Measurements from ENCODE around the gene AUTS2.
A peak's percentile ranks its signal among the peaks of the same experiment; 100 is the strongest.

The AUTS2 gene

DNA sequence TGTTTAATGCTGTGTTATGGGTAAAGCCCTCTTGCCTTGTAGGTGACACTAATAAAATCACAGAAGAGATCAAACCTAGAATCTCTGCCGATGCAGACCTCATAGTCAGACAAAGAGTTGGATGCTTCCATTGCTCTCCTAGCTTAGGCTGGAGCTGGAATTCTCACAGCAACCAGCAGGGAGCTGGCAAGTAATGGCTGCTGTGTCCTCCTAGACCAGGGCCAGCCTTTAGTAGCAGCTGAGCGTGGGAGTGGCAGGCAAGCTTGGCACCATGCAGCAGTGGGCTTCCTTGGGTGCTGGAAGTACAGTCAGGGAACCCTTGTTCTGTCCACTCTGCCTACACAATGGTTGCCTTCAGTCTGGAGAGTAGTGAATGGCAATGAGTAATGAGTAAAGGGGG, 935.3 kb downstream of the AUTS2 start:
- no peak for DNase-seq

DNA sequence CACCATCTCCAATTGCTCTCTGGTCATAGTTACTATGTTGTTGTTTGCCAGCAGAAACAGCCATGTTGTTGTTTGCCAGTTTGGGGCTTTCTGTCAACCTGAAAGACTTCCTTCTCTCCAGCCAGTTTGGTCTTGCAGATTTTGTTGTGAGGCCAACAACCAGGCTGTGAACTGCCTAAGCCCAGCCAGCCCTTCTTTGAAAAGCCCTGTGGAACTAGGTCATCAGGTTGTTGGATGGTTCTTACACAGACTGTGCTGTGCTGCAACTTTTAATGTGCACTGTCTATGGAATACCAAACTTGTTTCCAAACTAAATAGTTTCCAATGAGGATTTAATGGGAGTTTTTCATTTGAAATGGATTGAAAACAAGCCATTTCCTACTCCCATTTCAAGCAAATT, 940.9 kb downstream of the AUTS2 start:
- peak; percentile 47 for DNase-seq

- DNase-seq = peak; percentile 47
Measured at GRCh38 chr7:70539617-70540016, 941.3 kb downstream of the AUTS2 start.

DNA sequence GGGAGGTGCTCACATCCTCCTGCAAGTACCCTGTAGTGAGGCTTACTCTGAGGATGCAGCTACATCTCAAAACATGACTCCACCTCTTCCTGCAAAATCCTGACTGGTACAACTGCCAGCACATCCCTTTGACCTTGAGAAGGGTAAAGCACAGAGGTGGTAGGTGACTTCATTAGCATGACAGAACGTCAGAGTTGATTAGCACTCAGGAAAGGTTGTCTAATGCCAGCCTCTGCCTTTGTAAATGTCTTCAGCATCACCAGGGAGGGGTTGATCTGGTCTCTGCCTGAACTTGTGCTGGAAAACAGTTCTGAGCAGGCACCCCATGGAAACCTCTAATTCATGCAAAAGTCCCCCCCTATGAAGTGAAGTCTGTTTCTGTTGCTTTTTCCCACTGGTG, 942.4 kb downstream of the AUTS2 start:
- no peak for DNase-seq

GRCh38 chr7:70542750-70543376, 944.6 kb downstream of the AUTS2 start:
- no peak for DNase-seq

DNA sequence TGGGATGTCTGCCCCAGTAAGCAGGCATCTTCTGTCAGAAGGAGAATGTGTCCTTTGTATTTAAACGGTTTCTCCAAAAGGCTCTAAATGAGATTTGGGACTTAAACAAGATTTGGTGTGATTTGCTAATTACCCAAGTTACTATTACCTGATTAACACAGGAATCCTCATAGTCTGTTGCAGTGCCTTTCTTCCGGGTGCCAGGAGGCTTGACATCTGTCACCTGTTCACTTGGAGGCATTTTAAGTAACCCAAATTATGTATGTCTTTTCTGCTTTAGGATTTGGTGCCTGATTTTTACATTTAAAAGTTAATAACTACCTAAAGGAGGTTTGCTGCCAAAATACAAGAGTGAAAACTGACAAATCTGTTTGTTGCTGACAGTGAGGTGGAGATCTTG, 945.7 kb downstream of the AUTS2 start:
- DNase-seq = no peak

GRCh38 chr7:70545214-70545613, 946.9 kb downstream of the AUTS2 start:
- DNase-seq = no peak

DNA sequence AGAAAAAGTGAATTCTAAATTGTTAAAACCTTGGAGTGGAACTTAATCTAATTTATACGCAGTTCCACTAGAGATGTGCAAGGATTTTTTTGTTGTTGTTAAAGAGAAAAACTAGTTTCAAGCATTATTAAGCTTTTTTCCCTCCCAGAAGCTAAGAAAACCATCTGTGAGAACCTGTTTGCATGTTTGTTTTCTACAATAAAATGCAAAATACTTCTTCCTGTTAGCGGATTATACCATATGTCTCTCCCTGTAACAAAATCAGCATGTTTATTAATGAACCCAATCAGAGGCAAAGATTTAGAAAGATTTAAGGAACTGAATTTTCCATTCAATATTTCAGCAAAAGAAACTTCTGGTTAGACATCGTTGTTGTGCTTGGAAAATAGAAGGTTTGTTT, 953.9 kb downstream of the AUTS2 start:
- DNase-seq = no peak

DNA sequence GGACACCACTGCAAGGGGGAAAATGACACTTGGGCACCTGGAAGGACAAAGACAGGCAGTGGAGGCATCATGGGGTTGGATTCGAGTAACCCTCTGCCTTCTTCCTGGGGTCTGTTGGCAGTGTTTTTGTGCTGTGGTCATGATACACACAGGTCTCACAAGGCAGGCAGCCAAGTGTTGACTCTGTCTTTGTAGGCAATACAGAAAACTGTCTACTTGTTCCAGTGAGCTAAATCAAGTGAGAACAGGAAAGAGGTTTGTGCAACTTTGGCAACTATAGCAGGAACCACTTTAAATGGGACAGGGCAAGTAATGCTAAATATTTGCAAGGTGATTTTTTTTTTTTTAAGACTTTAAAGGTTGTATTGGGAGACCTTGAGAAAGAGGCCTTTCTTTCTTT, 955.1 kb downstream of the AUTS2 start:
- DNase-seq = peak; percentile 50

DNA sequence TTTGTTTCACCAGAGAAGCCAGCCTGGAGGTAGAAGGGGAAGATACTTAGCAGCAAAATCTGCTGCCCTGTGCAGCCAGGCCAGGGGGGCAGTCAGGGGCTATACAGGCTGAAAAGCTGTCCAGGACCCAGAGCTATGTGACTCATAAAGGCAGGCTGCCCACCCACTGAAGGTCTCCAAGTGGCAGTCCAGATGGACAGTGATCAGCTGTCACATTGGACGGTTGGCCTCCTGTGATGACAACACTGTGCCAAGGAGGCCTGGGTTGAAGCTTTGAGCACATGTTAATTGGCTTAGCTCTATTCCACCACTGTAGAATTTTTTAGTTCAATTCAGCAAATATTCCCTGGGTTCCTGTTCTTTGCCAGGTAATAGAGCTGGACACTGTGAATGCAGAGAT, 956.4 kb downstream of the AUTS2 start:
- no peak for DNase-seq

GRCh38 chr7:70556761-70557160, 958.5 kb downstream of the AUTS2 start:
- no peak for DNase-seq

DNA sequence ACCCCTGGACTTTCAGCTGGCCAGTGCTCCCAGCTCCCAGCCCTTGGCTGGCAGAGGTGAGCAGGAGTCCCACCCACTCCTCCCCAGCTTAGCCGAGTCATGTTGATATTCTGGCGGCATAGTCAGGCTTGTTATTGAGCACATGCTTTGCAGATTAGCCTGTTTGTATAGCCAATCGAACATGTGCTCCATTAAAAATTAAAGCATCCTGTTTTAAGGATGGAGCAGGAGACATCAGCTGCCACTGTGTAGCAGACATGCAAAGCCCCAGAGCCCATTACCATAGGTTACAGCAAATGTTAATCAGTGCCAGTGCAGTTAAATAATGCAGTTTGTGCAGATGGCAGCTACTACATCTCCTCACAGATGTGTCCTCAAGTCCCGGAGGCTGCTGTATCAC, 959.1 kb downstream of the AUTS2 start:
- no peak for DNase-seq

DNA sequence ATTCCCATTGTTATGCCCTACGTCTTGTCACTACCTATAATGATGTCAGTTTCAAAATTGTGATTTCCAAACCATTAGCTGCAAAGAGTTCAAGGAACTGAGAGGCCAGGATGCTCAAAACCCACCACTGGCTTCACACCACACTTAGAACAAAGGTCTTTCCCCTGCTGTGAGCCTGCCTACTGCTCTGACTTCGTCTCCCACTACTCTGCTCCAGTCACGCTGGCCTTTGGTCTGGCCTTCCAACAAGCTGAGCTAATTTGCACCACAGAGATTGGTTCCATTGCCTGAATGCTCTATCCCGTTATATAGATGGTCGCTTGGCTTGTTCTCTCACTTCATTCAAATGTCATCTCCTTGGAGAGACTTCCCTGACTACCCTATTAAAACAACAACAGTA, 961.5 kb downstream of the AUTS2 start:
- no peak for DNase-seq

DNA sequence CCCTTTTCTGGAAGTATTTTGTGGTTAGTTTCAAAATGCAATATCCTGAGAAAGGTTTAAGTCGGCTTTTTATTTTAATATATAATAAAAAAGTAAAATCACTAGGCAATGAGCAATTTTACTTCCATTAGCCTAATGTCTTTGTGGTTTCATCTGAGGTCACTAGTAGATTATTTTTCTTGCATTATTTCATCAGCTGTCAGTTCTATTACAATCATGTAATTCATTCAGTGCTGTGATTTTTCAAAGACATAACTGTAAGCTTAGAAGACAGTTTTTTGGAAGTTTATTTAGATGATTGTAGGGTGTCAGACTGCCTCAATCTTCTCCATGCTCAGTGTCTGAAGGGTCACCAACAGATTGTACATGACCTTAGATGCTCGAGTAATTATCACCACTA, 965.7 kb downstream of the AUTS2 start:
- no peak for DNase-seq

DNA sequence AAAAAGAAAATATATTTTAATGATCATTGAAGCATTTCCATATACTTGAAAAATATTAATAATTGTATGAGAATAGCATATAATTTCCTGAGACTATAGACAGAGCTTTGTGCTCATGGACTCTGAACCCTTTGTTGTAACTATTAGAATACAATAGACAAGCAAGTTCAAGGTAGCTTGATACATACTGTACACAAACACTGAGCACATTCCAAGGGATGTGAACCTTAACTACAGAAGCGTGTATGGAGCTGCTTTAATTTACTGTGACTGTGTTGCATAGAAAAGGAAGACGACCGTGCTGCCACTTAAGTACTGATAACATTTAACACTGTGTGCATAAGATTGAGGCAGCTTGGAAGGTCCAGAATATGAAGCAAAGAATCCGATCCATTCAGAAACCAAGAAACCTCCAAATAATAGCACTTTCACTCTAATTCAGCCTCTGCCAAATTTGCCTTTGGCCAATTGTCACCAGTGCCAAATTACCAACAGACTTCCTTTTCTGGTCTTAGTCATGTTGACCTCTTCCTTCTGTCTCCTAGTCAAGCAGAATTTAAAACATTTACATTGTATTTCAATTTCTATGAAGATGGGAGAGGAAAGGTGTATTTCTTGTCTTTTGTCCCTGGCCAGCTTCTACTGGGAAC, 967.6 kb downstream of the AUTS2 start:
- DNase-seq = peak; percentile 18

GRCh38 chr7:70566671-70567070, 968.4 kb downstream of the AUTS2 start:
- DNase-seq = no peak

- no peak for DNase-seq
Measured at GRCh38 chr7:70568674-70569334, 970.5 kb downstream of the AUTS2 start.

DNA sequence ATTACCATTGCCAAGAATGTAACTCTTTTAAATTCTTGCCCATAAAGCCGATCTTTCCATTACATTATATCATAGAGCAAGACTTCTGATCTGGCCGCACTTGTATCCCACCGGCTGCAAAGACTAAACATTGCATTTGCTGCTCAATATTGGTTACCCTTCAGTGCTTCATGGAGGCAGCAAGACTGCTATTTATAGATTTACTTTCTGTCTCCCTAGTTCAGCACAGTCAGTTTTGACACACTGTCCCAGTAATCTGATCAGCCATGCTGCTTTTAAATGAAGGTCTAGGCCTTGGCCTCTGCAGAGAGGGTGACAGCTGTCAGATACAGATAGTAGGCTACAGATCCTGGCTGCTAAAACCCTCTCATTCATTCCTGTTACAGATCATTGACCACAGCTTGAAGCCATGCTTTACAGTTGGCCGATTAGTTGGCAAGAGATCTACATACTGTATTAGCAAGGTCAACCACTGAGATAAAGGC, 971.1 kb downstream of the AUTS2 start:
- DNase-seq = no peak

GRCh38 chr7:70570029-70570428, 971.8 kb downstream of the AUTS2 start:
- DNase-seq = no peak

GRCh38 chr7:70570961-70571360, 972.7 kb downstream of the AUTS2 start:
- DNase-seq = no peak

DNA sequence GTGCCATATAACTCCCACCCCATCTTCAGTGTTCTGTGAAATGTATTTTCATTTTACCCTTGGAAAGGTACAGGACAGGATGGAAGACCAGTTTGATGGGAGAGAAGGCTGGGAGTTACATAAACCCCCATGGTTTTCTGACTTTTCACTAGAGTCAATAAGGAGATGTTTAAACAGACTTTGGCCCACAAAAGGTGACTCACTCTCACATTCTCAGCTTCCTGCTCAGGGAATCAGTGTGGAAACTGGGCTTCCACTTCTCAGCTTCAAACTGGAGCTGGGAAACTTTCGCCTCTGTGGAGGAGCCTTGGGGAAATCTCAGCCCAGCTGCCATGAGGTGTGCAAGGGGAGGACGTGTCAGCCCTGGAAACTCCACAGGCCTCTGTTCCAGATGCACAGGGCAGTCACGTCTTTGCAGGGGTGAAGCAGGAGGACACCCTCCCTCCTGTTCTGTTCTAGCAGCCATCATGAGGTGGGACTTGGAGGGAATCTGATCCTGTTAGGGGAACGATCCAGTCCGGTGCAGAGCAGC, 973.2 kb downstream of the AUTS2 start:
- DNase-seq = no peak

DNA sequence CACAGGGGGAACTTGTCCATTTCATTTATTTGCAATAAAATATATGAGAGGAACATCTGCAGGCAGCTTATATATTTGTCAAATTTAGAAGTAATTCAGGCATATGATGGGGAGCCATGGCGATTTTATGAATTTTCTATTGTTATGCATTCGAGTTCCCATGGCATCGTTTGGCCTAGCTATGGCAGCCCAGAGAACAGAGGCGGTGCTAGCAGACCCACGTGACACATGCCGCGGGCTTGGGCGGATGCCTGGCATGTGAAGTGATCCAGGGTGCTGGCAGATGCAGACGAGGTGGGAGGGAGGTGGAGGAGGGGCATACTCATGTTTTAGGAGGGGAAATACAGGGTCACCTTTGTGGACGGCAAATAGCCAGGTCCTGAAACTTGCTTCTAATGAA, 973.7 kb downstream of the AUTS2 start:
- no peak for DNase-seq

- peak; percentile 37 for DNase-seq
Measured at GRCh38 chr7:70572571-70572970, 974.3 kb downstream of the AUTS2 start.

DNA sequence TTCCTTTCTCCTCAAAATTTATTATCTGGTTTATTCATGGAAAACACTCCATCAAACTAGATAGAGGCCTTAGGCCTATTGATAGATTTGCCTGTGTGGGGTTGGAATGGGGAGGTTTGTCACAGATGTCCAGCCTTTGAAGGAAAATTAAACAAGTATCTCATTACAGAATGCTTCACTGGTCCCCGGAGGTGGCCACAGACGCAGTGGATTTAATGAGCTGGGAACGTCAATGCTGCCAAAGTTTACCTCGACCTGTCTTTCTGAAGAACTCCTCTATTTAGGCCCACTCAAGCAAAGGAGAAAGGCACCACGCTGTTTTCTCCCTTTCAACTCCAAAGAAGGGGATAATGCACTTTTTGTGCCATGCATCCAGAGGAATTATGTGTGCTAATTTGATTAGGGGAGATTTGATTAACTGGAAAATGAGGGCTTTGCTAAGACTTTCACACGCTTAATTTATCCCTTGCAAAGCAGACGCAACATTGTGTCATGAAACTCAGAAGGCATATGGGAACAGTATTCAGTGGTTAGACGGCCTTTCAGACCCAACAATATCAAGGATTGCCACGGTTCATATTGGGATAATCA, 974.9 kb downstream of the AUTS2 start:
- no peak for DNase-seq
